Measurements from ENCODE around the gene SMC2. TPM values are rescaled to one million over a fixed set of nuclear protein-coding genes. Genes with fewer than 3 reads are reported as not detected.

Gene SMC2
- total and polyA plus RNA-seq, 3 donors from 2014 or later: 6.1 to 25.9 (median 18.6) TPM

- H3K36me3 ChIP-seq (ENCODE audit: low read depth, missing control alignments): no peaks in the 10 kb centered on the region
- WGBS, 2 donors: 98 to 100% methylated on average over 3 of the region's 3 CpGs
- H3K4me1 ChIP-seq: no peaks in the 10 kb centered on the region
- no peaks in the 10 kb centered on the region for H3K9me3 ChIP-seq
- H3K27ac ChIP-seq: no peak overlapping the region
- H3K27me3 ChIP-seq: no peaks in the 10 kb centered on the region
- TF ChIP-seq CTCF (IDR thresholded peaks at IDR 0.05) (no peak), POLR2A (IDR thresholded peaks at IDR 0.05) (no peak)
- no peak for DNase-seq
- intact Hi-C loops (cut with DNase I; ENCODE audit: low total_unique reads): no loop called here
- H3K4me3 ChIP-seq: no peak overlapping the region
Measured at GRCh38 chr9:104142799-104143549, 48.9 kb downstream of the SMC2 start.

GRCh38 chr9:104143550-104143910 is 49.4 kb downstream of the SMC2 start:
- Histone ChIP-seq H3K27me3 (no peaks in the 10 kb centered on the region), H3K4me3 (no peak overlapping the region), H3K9me3 (no peaks in the 10 kb centered on the region), H3K4me1 (no peaks in the 10 kb centered on the region), H3K27ac (no peak overlapping the region), H3K36me3 (ENCODE audit: low read depth, missing control alignments) (no peaks in the 10 kb centered on the region)
- intact Hi-C loops (cut with DNase I; ENCODE audit: low total_unique reads): no loop called here
- 85% methylated on average over 3 of the region's 3 CpGs for WGBS, 2 donors
- TF ChIP-seq CTCF (IDR thresholded peaks at IDR 0.05): no peak
- no peak for TF ChIP-seq POLR2A (IDR thresholded peaks at IDR 0.05)
- no peak for DNase-seq

DNA sequence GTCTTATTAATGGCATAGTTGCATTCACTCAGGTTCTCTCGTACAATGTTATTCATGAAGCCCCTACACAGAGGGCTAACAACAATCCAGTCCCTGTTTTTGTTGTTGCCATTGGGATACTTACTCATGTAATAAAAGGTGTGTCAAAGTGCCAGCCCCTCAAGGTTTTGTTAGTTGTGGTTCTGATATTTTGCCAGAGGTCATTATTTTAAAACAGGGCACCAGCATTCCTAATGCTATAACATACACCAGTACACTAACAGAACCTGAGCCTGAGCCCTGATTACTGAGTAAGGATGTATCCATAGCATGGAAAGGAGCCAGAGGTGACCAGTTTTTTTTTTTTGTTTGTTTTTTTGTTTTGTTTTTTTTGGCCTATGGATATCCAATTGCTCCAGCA is 50.2 kb downstream of the SMC2 start:
- intact Hi-C loops (cut with DNase I; ENCODE audit: low total_unique reads): no loop called here
- H3K36me3 ChIP-seq (ENCODE audit: low read depth, missing control alignments): no peaks in the 10 kb centered on the region
- H3K4me1 ChIP-seq: no peaks in the 10 kb centered on the region
- H3K9me3 ChIP-seq: no peaks in the 10 kb centered on the region
- no peak overlapping the region for H3K4me3 ChIP-seq
- TF ChIP-seq POLR2A (IDR thresholded peaks at IDR 0.05): no peak
- no peak for TF ChIP-seq CTCF (IDR thresholded peaks at IDR 0.05)
- DNase-seq: no peak
- H3K27me3 ChIP-seq: no peaks in the 10 kb centered on the region
- no peak overlapping the region for H3K27ac ChIP-seq
- WGBS, 2 donors: 95 to 100% methylated on average over 1 of the region's 1 CpG

GRCh38 chr9:104173067-104173466 is 79.0 kb downstream of the SMC2 start:
- Histone ChIP-seq H3K27ac (no peak overlapping the region), H3K4me1 (no peaks in the 10 kb centered on the region), H3K36me3 (ENCODE audit: low read depth, missing control alignments) (no peaks in the 10 kb centered on the region), H3K4me3 (no peak overlapping the region), H3K27me3 (no peaks in the 10 kb centered on the region), H3K9me3 (no peaks in the 10 kb centered on the region)
- DNase-seq: no peak
- 83 to 89% methylated on average over 1 of the region's 1 CpG for WGBS, 2 donors
- TF ChIP-seq CTCF (IDR thresholded peaks at IDR 0.05): no peak
- no peak for TF ChIP-seq POLR2A (IDR thresholded peaks at IDR 0.05)
- intact Hi-C loops (cut with DNase I; ENCODE audit: low total_unique reads): no loop called here

DNA sequence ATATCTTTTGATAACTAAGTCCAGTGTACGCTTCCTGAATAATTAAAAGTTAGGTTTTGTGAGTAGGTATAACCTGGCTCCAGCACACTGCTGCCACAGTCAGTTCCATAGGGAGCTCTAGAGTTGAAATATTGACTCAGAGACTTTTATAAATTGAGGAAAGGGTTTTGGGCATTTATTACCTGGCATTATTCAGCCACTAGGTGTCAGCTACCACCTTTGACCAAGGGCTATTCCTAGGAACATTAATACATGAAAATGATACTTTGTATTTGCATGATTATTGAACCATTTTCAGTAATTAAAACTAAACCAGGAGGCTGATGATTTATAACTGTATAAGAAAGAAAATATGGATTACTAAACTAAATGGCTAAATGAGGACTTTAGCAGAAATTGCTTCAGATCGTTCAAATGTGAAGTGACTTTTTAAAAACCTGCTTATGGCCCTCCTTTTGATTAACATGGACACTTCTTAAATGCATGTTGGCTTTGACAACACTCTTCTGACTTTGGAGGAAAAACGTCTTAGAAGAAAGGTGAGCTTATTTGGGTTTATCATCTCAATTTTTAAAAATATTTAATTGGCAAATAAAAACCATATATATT is 83.0 kb downstream of the SMC2 start:
- DNase-seq: no peak
- intact Hi-C loops (cut with DNase I; ENCODE audit: low total_unique reads): no loop called here
- H3K27me3 ChIP-seq: no peaks in the 10 kb centered on the region
- 68 to 71% methylated on average over 3 of the region's 3 CpGs for WGBS, 2 donors
- H3K9me3 ChIP-seq: no peaks in the 10 kb centered on the region
- H3K27ac ChIP-seq: no peak overlapping the region
- H3K36me3 ChIP-seq (ENCODE audit: low read depth, missing control alignments): no peaks in the 10 kb centered on the region
- no peak for TF ChIP-seq POLR2A (IDR thresholded peaks at IDR 0.05)
- peak in 1 of 3 experiments; percentile 27 for TF ChIP-seq CTCF (IDR thresholded peaks at IDR 0.05)
- no peak overlapping the region for H3K4me3 ChIP-seq
- H3K4me1 ChIP-seq: no peaks in the 10 kb centered on the region
